ENCODE data around the gene CRIM1. TPM values are rescaled to one million over a fixed set of nuclear protein-coding genes. Genes with fewer than 3 reads are reported as not detected.

Gene CRIM1
- total and polyA plus RNA-seq, 7 experiments from 2014 or later: 0.10 to 7.1 (median 0.92) TPM

- no peak overlapping the region for H3K4me3 ChIP-seq (ENCODE audit: low read length)
- no peak overlapping the region for H3K27ac ChIP-seq (ENCODE audit: low read depth, low read length)
- POLR2A ChIA-PET: no interaction called here
- H3K36me3 ChIP-seq (ENCODE audit: control insufficient read depth in 2 of 3, insufficient read depth in 3 of 3, low read length in 3 of 3): no peaks in the 10 kb centered on the region
- Mint-ChIP-seq H3K27me3 (no peaks in the 10 kb centered on the region), H3K9me3 (peaks cover 15 to 55% (median 27%) of the 10 kb centered on the region in 11 donors), H3K4me3 (no peak overlapping the region), H3K4me1 (no peaks in the 10 kb centered on the region), H3K36me3 (peaks cover 16 to 30% (median 23%) of the 10 kb centered on the region in 5 donors), H3K27ac (no peak overlapping the region)
- H3K9me3 ChIP-seq (ENCODE audit: control insufficient read depth in 2 of 3, low read length in 3 of 3): peaks cover 0 to 12% (median 4%) of the 10 kb centered on the region in 3 experiments
- no peaks in the 10 kb centered on the region for H3K4me1 ChIP-seq (ENCODE audit: control insufficient read depth in 2 of 2, insufficient read depth in 2 of 2, low read length in 2 of 2)
- no peaks in the 10 kb centered on the region for H3K27me3 ChIP-seq (ENCODE audit: control insufficient read depth in 2 of 2, insufficient read depth in 2 of 2, low read length in 2 of 2)
- ATAC-seq (no peak), DNase-seq (no peak)
- CTCF ChIA-PET: no interaction called here
- intact Hi-C loops (cut with micrococcal nuclease): no loop called here
These were observed 120.8 kb downstream of the CRIM1 start for GRCh38 chr2:36476411-36476810.

DNA sequence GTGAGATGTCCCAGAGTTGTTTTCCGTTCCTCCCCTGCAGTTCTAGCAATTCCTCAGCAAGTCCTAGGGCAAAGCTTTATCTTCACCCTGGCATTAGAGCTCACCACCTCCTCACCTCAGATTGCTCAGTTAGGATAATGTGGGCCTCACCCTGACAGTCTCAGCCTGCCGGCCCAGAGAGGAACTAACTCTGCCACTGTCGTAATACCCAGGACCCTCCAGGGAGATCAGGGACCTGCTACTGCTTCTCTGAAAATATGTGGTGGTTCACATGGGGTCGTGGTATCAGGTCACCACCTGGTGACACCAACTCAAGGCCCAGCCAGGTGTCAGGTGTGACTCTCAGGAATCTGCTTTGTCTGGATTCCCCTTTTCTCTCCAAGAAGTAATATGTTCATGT lies 121.7 kb downstream of the CRIM1 start:
- Histone ChIP-seq H3K27me3 (ENCODE audit: control insufficient read depth in 2 of 2, insufficient read depth in 2 of 2, low read length in 2 of 2) (no peaks in the 10 kb centered on the region), H3K4me1 (ENCODE audit: control insufficient read depth in 2 of 2, insufficient read depth in 2 of 2, low read length in 2 of 2) (no peaks in the 10 kb centered on the region), H3K27ac (ENCODE audit: low read depth, low read length) (no peak overlapping the region), H3K9me3 (ENCODE audit: control insufficient read depth in 2 of 3, low read length in 3 of 3) (peaks cover 0 to 12% (median 4%) of the 10 kb centered on the region in 3 experiments), H3K36me3 (ENCODE audit: control insufficient read depth in 2 of 3, insufficient read depth in 3 of 3, low read length in 3 of 3) (no peaks in the 10 kb centered on the region), H3K4me3 (ENCODE audit: low read length) (no peak overlapping the region)
- Mint-ChIP-seq H3K4me3 (no peak overlapping the region), H3K27ac (no peak overlapping the region), H3K27me3 (no peaks in the 10 kb centered on the region), H3K4me1 (peaks cover 0 to 6% (median 0%) of the 10 kb centered on the region in 7 donors), H3K9me3 (peaks cover 12 to 55% (median 27%) of the 10 kb centered on the region in 11 donors), H3K36me3 (peaks cover 16 to 30% (median 23%) of the 10 kb centered on the region in 5 donors)
- ATAC-seq: peak; percentile 35
- ChIA-PET CTCF (no interaction called here), POLR2A (no interaction called here)
- DNase-seq: no peak
- intact Hi-C loops (cut with micrococcal nuclease): no loop called here

- peak; percentile 51 for ATAC-seq
- no peak overlapping the region for H3K27ac ChIP-seq (ENCODE audit: low read depth, low read length)
These were observed 122.2 kb downstream of the CRIM1 start for GRCh38 chr2:36477746-36478145.

GRCh38 chr2:36478332-36478738 lies 122.8 kb downstream of the CRIM1 start:
- H3K4me1 ChIP-seq (ENCODE audit: control insufficient read depth in 2 of 2, insufficient read depth in 2 of 2, low read length in 2 of 2): no peaks in the 10 kb centered on the region

More at GRCh38 chr2:36477746-36478145, 122.2 kb downstream of the CRIM1 start:
- Mint-ChIP-seq H3K9me3 (peaks cover 10 to 55% (median 27%) of the 10 kb centered on the region in 11 donors), H3K27me3 (no peaks in the 10 kb centered on the region), H3K4me3 (no peak overlapping the region), H3K36me3 (peaks cover 16 to 30% (median 23%) of the 10 kb centered on the region in 5 donors), H3K27ac (no peak overlapping the region), H3K4me1 (peaks cover 0 to 7% (median 0%) of the 10 kb centered on the region in 7 donors)
- ChIA-PET POLR2A (no interaction called here), CTCF (no interaction called here)
- intact Hi-C loops (cut with micrococcal nuclease): no loop called here
- no peak overlapping the region for H3K4me3 ChIP-seq (ENCODE audit: low read length)
- H3K4me1 ChIP-seq (ENCODE audit: control insufficient read depth in 2 of 2, insufficient read depth in 2 of 2, low read length in 2 of 2): no peaks in the 10 kb centered on the region
- no peaks in the 10 kb centered on the region for H3K27me3 ChIP-seq (ENCODE audit: control insufficient read depth in 2 of 2, insufficient read depth in 2 of 2, low read length in 2 of 2)
- no peak for DNase-seq
- peaks cover 0 to 12% (median 4%) of the 10 kb centered on the region in 3 experiments for H3K9me3 ChIP-seq (ENCODE audit: control insufficient read depth in 2 of 3, low read length in 3 of 3)
- H3K36me3 ChIP-seq (ENCODE audit: control insufficient read depth in 2 of 3, insufficient read depth in 3 of 3, low read length in 3 of 3): no peaks in the 10 kb centered on the region

GRCh38 chr2:36478999-36479398 lies 123.4 kb downstream of the CRIM1 start:
- peak; percentile 69 for ATAC-seq
- Mint-ChIP-seq H3K36me3 (peaks cover 16 to 33% (median 23%) of the 10 kb centered on the region in 5 donors), H3K4me1 (peaks cover 0 to 7% (median 0%) of the 10 kb centered on the region in 7 donors), H3K27ac (no peak overlapping the region), H3K9me3 (peaks cover 10 to 42% (median 24%) of the 10 kb centered on the region in 11 donors), H3K27me3 (no peaks in the 10 kb centered on the region), H3K4me3 (no peak overlapping the region)
- no peaks in the 10 kb centered on the region for H3K4me1 ChIP-seq (ENCODE audit: control insufficient read depth in 2 of 2, insufficient read depth in 2 of 2, low read length in 2 of 2)
- H3K36me3 ChIP-seq (ENCODE audit: control insufficient read depth in 2 of 3, insufficient read depth in 3 of 3, low read length in 3 of 3): no peaks in the 10 kb centered on the region
- no peak for DNase-seq
- CTCF ChIA-PET: no interaction called here
- POLR2A ChIA-PET: no interaction called here
- H3K27me3 ChIP-seq (ENCODE audit: control insufficient read depth in 2 of 2, insufficient read depth in 2 of 2, low read length in 2 of 2): no peaks in the 10 kb centered on the region
- H3K4me3 ChIP-seq (ENCODE audit: low read length): no peak overlapping the region
- H3K27ac ChIP-seq (ENCODE audit: low read depth, low read length): no peak overlapping the region
- intact Hi-C loops (cut with micrococcal nuclease): no loop called here
- H3K9me3 ChIP-seq (ENCODE audit: control insufficient read depth in 2 of 3, low read length in 3 of 3): peaks cover 0 to 12% (median 4%) of the 10 kb centered on the region in 3 experiments

More at GRCh38 chr2:36478332-36478738, 122.8 kb downstream of the CRIM1 start:
- peaks cover 16 to 30% (median 23%) of the 10 kb centered on the region in 5 donors for H3K36me3 Mint-ChIP-seq
- no peak for DNase-seq
- ChIA-PET CTCF (no interaction called here), POLR2A (no interaction called here)
- peaks cover 10 to 49% (median 27%) of the 10 kb centered on the region in 11 donors for H3K9me3 Mint-ChIP-seq
- Histone ChIP-seq H3K36me3 (ENCODE audit: control insufficient read depth in 2 of 3, insufficient read depth in 3 of 3, low read length in 3 of 3) (no peaks in the 10 kb centered on the region), H3K4me3 (ENCODE audit: low read length) (no peak overlapping the region), H3K27ac (ENCODE audit: low read depth, low read length) (no peak overlapping the region), H3K9me3 (ENCODE audit: control insufficient read depth in 2 of 3, low read length in 3 of 3) (peaks cover 0 to 12% (median 4%) of the 10 kb centered on the region in 3 experiments), H3K27me3 (ENCODE audit: control insufficient read depth in 2 of 2, insufficient read depth in 2 of 2, low read length in 2 of 2) (no peaks in the 10 kb centered on the region)
- intact Hi-C loops (cut with micrococcal nuclease): no loop called here
- H3K27me3 Mint-ChIP-seq: no peaks in the 10 kb centered on the region
- H3K4me3 Mint-ChIP-seq: no peak overlapping the region
- ATAC-seq: no peak
- peaks cover 0 to 7% (median 0%) of the 10 kb centered on the region in 7 donors for H3K4me1 Mint-ChIP-seq
- no peak overlapping the region for H3K27ac Mint-ChIP-seq

DNA sequence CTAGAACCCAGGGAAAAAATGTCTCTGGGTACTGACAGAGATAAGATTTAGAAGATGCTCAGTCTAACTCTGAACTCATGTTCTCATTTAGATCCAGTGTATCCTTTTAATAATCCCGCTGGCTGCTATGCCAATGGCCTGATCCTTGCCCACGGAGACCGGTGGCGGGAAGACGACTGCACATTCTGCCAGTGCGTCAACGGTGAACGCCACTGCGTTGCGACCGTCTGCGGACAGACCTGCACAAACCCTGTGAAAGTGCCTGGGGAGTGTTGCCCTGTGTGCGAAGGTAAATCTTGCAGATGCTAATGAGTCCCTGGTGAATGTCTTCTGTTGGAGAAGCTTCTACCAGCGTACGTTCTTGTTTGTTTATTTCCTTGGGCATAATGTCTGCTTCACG lies 123.8 kb downstream of the CRIM1 start:
- DNase-seq (no peak), ATAC-seq (no peak)
- peaks cover 0 to 7% (median 0%) of the 10 kb centered on the region in 7 donors for H3K4me1 Mint-ChIP-seq
- ChIA-PET CTCF (no interaction called here), POLR2A (no interaction called here)
- H3K4me3 ChIP-seq (ENCODE audit: low read length): no peak overlapping the region
- no peak overlapping the region for H3K4me3 Mint-ChIP-seq
- no peaks in the 10 kb centered on the region for H3K27me3 Mint-ChIP-seq
- H3K27ac Mint-ChIP-seq: no peak overlapping the region
- no peaks in the 10 kb centered on the region for H3K27me3 ChIP-seq (ENCODE audit: control insufficient read depth in 2 of 2, insufficient read depth in 2 of 2, low read length in 2 of 2)
- H3K4me1 ChIP-seq (ENCODE audit: control insufficient read depth in 2 of 2, insufficient read depth in 2 of 2, low read length in 2 of 2): no peaks in the 10 kb centered on the region
- intact Hi-C loops (cut with micrococcal nuclease): no loop called here
- no peaks in the 10 kb centered on the region for H3K36me3 ChIP-seq (ENCODE audit: control insufficient read depth in 2 of 3, insufficient read depth in 3 of 3, low read length in 3 of 3)
- peaks cover 10 to 39% (median 21%) of the 10 kb centered on the region in 11 donors for H3K9me3 Mint-ChIP-seq
- H3K36me3 Mint-ChIP-seq: peaks cover 16 to 33% (median 23%) of the 10 kb centered on the region in 5 donors
- H3K27ac ChIP-seq (ENCODE audit: low read depth, low read length): no peak overlapping the region
- H3K9me3 ChIP-seq (ENCODE audit: control insufficient read depth in 2 of 3, low read length in 3 of 3): peaks cover 0 to 12% (median 4%) of the 10 kb centered on the region in 3 experiments

- Histone ChIP-seq H3K36me3 (ENCODE audit: control insufficient read depth in 2 of 3, insufficient read depth in 3 of 3, low read length in 3 of 3) (no peaks in the 10 kb centered on the region), H3K27me3 (ENCODE audit: control insufficient read depth in 2 of 2, insufficient read depth in 2 of 2, low read length in 2 of 2) (no peaks in the 10 kb centered on the region), H3K27ac (ENCODE audit: low read depth, low read length) (no peak overlapping the region), H3K4me3 (ENCODE audit: low read length) (no peak overlapping the region), H3K4me1 (ENCODE audit: control insufficient read depth in 2 of 2, insufficient read depth in 2 of 2, low read length in 2 of 2) (no peaks in the 10 kb centered on the region), H3K9me3 (ENCODE audit: control insufficient read depth in 2 of 3, low read length in 3 of 3) (peaks cover 0 to 12% (median 4%) of the 10 kb centered on the region in 3 experiments)
- intact Hi-C loops (cut with micrococcal nuclease): no loop called here
- H3K27ac Mint-ChIP-seq: no peak overlapping the region
- ChIA-PET CTCF (no interaction called here), POLR2A (no interaction called here)
- peaks cover 0 to 7% (median 0%) of the 10 kb centered on the region in 7 donors for H3K4me1 Mint-ChIP-seq
- no peak for ATAC-seq
- DNase-seq: no peak
- no peak overlapping the region for H3K4me3 Mint-ChIP-seq
- H3K27me3 Mint-ChIP-seq: no peaks in the 10 kb centered on the region
- peaks cover 10 to 34% (median 19%) of the 10 kb centered on the region in 11 donors for H3K9me3 Mint-ChIP-seq
- peaks cover 16 to 33% (median 23%) of the 10 kb centered on the region in 5 donors for H3K36me3 Mint-ChIP-seq
These were observed 124.5 kb downstream of the CRIM1 start for GRCh38 chr2:36480028-36480427.

All from naive thymus-derived CD4-positive, alpha-beta T cell (primary cell).